ENCODE measurements around the gene CHST2.

CHST2 gene

GRCh38 chr3:143098032-143098764, 21.4 kb upstream of the CHST2 start:
- Histone ChIP-seq H3K4me1 (ENCODE audit: control insufficient read depth, low read length) (no peaks in the 10 kb centered on the region), H3K9me3 (ENCODE audit: control insufficient read depth, insufficient read depth, low read length) (peaks cover 12% of the 10 kb centered on the region; the same call in 1 of the 2 replicates), H3K27ac (ENCODE audit: low read depth, low read length) (no peak overlapping the region), H4K20me1 (ENCODE audit: control insufficient read depth, insufficient read depth, low read depth, low read length) (no peaks in the 10 kb centered on the region), H3K36me3 (ENCODE audit: control insufficient read depth, low read length) (no peaks in the 10 kb centered on the region), H3F3A (ENCODE audit: control insufficient read depth, insufficient read depth) (no peaks in the 10 kb centered on the region), H3K9me2 (replicated peaks; ENCODE audit: control insufficient read depth, low read length) (no peaks in the 10 kb centered on the region), H3K4me3 (ENCODE audit: low read length) (no peak overlapping the region), H3K4me2 (ENCODE audit: low read length) (no peak overlapping the region), H3K79me2 (ENCODE audit: control insufficient read depth, low read length) (no peaks in the 10 kb centered on the region), H3K27me3 (ENCODE audit: control insufficient read depth, low read length) (no peaks in the 10 kb centered on the region; the same call in 1 of the 2 replicates)
- TF ChIP-seq, protein P1, sequence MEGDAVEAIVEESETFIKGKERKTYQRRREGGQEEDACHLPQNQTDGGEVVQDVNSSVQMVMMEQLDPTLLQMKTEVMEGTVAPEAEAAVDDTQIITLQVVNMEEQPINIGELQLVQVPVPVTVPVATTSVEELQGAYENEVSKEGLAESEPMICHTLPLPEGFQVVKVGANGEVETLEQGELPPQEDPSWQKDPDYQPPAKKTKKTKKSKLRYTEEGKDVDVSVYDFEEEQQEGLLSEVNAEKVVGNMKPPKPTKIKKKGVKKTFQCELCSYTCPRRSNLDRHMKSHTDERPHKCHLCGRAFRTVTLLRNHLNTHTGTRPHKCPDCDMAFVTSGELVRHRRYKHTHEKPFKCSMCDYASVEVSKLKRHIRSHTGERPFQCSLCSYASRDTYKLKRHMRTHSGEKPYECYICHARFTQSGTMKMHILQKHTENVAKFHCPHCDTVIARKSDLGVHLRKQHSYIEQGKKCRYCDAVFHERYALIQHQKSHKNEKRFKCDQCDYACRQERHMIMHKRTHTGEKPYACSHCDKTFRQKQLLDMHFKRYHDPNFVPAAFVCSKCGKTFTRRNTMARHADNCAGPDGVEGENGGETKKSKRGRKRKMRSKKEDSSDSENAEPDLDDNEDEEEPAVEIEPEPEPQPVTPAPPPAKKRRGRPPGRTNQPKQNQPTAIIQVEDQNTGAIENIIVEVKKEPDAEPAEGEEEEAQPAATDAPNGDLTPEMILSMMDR (IDR thresholded peaks at IDR 0.05; ENCODE audit: low read depth, low read length, poor library complexity, severe bottlenecking), result no peak
- TF ChIP-seq EZH2phosphoT487 (IDR thresholded peaks at IDR 0.05; ENCODE audit: borderline replicate concordance, low read length), result no peak

DNA sequence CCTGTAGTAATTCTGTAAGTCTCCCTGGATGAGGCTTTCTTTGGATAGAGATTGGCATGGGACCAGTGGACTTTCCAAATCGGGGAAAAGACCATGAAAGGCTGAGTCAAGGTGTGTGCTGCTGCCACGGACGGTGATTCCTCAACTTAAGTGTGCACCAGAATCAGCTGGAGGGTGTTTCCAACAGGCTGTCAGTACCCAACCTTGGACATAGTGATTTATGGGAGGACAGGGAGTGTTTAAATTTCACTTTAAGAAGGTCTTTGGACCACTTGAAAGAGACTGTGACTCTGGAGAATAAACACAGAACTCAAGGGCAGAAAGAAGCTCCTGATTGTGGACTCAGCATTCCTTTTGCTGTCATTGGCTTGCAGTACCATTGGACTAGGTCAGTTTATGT, 20.4 kb upstream of the CHST2 start:
- TF ChIP-seq, protein P1 (IDR thresholded peaks at IDR 0.05; ENCODE audit: low read depth, low read length, poor library complexity, severe bottlenecking), result no peak
- no peak for TF ChIP-seq EZH2phosphoT487 (IDR thresholded peaks at IDR 0.05; ENCODE audit: borderline replicate concordance, low read length)
- no peaks in the 10 kb centered on the region for H3K9me2 ChIP-seq (replicated peaks; ENCODE audit: control insufficient read depth, low read length)
- no peak overlapping the region for H3K27ac ChIP-seq (ENCODE audit: low read depth, low read length)

GRCh38 chr3:143099690-143100089, 19.9 kb upstream of the CHST2 start:
- no peaks in the 10 kb centered on the region; the same call in 1 of the 2 replicates for H3K27me3 ChIP-seq (ENCODE audit: control insufficient read depth, low read length)
- no peaks in the 10 kb centered on the region for H3K4me1 ChIP-seq (ENCODE audit: control insufficient read depth, low read length)
- no peak for TF ChIP-seq EZH2phosphoT487 (IDR thresholded peaks at IDR 0.05; ENCODE audit: borderline replicate concordance, low read length)
- TF ChIP-seq, protein P1 (IDR thresholded peaks at IDR 0.05; ENCODE audit: low read depth, low read length, poor library complexity, severe bottlenecking), result no peak
- H3K27ac ChIP-seq (ENCODE audit: low read depth, low read length), result no peak overlapping the region
- H4K20me1 ChIP-seq (ENCODE audit: control insufficient read depth, insufficient read depth, low read depth, low read length), result no peaks in the 10 kb centered on the region
- H3K9me3 ChIP-seq (ENCODE audit: control insufficient read depth, insufficient read depth, low read length), result peaks cover 12% of the 10 kb centered on the region; the same call in 1 of the 2 replicates
- no peak overlapping the region for H3K4me2 ChIP-seq (ENCODE audit: low read length)
- no peaks in the 10 kb centered on the region for H3K79me2 ChIP-seq (ENCODE audit: control insufficient read depth, low read length)
- no peaks in the 10 kb centered on the region for H3F3A ChIP-seq (ENCODE audit: control insufficient read depth, insufficient read depth)
- no peaks in the 10 kb centered on the region for H3K36me3 ChIP-seq (ENCODE audit: control insufficient read depth, low read length)
- H3K9me2 ChIP-seq (replicated peaks; ENCODE audit: control insufficient read depth, low read length), result no peaks in the 10 kb centered on the region
- H3K4me3 ChIP-seq (ENCODE audit: low read length), result no peak overlapping the region

More for the DNA sequence above, 20.4 kb upstream of the CHST2 start:
- Histone ChIP-seq H3K9me3 (ENCODE audit: control insufficient read depth, insufficient read depth, low read length) (peaks cover 12% of the 10 kb centered on the region; the same call in 1 of the 2 replicates), H3K27me3 (ENCODE audit: control insufficient read depth, low read length) (no peaks in the 10 kb centered on the region; the same call in 1 of the 2 replicates), H3K4me3 (ENCODE audit: low read length) (no peak overlapping the region), H3F3A (ENCODE audit: control insufficient read depth, insufficient read depth) (no peaks in the 10 kb centered on the region), H3K4me1 (ENCODE audit: control insufficient read depth, low read length) (no peaks in the 10 kb centered on the region), H4K20me1 (ENCODE audit: control insufficient read depth, insufficient read depth, low read depth, low read length) (no peaks in the 10 kb centered on the region), H3K4me2 (ENCODE audit: low read length) (no peak overlapping the region), H3K79me2 (ENCODE audit: control insufficient read depth, low read length) (no peaks in the 10 kb centered on the region), H3K36me3 (ENCODE audit: control insufficient read depth, low read length) (no peaks in the 10 kb centered on the region)
